HS-27A (cell line): ENCODE data around the gene IRX4.

Experiments used
- DNase-seq: peaks from one replicate; pipeline ENCODE4 v3.0.0-alpha.2; 2012; ENCODE audit warnings: low read depth, missing footprints

Gene IRX4

DNA sequence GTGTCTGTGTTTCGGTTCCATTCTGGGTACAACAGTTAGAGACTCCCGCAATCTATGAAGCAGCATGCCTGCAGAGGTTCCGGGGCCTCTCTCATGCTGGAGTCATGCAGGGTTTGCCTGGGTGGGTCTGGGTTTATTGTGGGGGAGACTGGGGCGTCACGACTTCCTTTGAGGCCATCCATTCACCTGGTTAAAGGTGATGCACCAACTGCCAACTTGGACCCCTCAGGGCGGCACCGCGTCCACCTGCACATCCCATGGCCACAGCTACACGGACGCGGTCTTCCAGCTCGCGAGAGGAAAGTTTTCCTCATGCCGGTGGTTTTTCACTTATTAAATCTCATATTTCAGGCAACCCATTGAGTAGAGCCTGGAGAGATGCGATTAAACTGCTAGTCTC is 30.9 kb upstream of the IRX4 start:
- no peak for DNase-seq

DNA sequence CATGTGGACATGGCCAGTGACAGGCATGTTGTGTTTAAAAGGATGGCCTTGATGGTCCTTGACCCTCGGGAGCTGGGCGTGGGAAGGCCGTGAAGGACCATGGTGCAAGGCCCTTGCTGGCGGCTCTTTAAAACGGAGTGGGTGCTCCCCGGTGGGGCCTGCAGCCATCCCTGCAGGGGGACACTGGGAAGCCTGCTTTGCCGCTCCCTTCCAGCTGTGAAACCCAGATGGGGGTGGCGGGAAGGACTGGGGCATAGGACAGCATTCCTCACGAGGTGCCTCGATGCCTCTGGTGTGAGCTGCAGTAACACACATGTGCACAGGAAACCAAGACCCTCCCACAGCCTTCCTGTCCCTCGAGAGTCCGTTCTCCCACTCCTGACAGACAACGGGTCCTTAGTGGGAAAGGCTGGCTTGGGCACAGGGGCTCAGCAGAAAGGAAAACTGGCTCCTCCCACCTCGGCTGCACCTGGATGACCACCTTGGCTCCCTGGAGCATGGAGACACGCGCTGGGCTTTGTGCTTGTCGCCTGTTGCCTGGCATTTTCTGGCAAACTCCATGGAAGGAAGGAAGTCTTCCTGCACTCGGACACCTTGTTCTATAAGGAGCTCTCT is 30.3 kb upstream of the IRX4 start:
- no peak for DNase-seq

GRCh38 chr5:1911773-1912235 is 29.1 kb upstream of the IRX4 start:
- DNase-seq: no peak

DNA sequence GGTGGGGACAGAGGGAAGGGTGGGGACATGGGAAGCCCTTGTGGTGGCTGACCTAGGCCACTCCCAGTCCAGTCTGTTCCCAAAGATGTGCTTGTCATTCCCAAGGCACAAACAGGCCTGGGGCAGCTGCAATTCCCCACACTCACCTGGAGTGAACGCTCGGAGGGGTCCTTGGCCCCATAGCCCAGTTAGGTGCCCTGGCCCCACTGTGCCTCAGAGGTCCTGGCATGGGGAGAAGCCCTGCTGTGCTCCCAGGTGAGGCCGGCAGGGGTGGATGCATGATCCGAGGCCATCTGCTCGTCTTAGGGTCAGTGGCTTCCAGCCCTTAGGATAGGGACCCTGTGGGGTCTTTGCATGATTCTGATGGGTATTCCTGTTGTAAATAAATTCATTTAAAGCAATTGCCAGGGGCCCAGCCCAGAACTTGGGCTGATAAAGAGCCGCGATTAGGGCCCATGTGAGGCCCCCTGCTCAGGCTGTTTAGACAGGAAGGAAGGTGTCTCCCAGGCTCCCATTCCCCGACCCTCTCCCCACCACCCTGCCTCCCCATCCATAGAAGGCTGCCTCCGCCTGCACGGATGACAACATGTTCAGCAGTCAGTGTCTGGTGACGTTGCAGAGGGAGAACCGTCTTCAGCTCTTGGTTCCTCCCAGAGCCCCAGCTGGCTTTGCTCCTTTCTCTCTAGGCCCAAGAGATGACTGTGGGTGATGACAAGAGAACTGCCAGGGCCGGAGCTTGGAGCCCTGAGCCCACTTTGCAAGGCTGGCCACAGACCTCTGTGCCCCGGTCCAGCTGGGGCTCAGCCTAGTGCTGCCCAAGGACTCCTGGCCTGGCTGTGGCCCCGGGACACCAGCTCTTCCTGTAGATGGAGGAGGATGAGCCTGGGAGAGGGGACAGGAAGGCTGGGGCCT is 28.4 kb upstream of the IRX4 start:
- DNase-seq: no peak

- DNase-seq: no peak
These were observed 27.5 kb upstream of the IRX4 start for GRCh38 chr5:1910081-1910760.

GRCh38 chr5:1909346-1909985 is 26.7 kb upstream of the IRX4 start:
- DNase-seq: no peak

DNA sequence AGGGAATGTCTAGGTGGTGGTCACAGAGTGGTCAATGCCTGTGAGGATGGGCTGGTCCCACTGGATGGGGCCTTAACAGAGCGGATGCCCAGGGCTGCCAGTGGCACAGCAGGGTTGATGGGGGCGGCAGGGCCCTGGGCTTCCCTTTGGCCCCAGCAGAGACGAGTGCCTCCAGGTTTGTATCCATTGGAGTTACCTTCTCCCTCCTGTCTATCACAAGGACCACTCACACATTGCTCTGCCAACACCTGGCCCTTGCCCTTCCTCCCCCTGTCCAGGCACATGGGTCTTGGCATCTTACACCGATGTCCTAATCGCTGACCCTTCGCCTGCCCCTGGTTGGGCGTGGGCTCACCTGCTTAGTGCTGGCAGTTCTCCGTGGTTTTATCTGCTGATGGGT is 26.2 kb upstream of the IRX4 start:
- no peak for DNase-seq

- DNase-seq: no peak
These were observed 24.9 kb upstream of the IRX4 start for GRCh38 chr5:1907616-1908015.

GRCh38 chr5:1905108-1905507 is 22.4 kb upstream of the IRX4 start:
- no peak for DNase-seq

DNA sequence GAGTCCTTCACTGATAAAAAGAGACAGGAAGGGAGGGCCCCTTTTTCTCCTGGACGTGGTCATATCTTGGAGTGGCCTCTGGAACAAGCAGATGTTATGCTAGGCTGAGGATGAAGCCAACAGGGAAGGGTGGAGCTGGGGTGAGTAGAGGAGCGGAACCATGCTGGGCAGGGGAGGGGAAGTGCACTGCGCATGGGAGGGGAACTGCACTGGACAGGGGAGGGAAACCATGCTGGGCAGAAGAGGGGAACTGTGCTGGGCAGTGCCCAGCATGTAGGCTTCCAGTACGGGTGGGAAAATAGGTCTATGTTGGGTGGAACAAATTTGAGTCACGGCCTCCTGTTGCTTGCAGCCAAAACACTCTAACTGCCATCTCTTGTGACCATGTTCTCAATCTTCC is 19.3 kb upstream of the IRX4 start:
- DNase-seq: no peak

- DNase-seq: no peak
These were observed 18.3 kb upstream of the IRX4 start for GRCh38 chr5:1901061-1901460.

- no peak for DNase-seq
These were observed 16.5 kb upstream of the IRX4 start for GRCh38 chr5:1899201-1899600.

DNA sequence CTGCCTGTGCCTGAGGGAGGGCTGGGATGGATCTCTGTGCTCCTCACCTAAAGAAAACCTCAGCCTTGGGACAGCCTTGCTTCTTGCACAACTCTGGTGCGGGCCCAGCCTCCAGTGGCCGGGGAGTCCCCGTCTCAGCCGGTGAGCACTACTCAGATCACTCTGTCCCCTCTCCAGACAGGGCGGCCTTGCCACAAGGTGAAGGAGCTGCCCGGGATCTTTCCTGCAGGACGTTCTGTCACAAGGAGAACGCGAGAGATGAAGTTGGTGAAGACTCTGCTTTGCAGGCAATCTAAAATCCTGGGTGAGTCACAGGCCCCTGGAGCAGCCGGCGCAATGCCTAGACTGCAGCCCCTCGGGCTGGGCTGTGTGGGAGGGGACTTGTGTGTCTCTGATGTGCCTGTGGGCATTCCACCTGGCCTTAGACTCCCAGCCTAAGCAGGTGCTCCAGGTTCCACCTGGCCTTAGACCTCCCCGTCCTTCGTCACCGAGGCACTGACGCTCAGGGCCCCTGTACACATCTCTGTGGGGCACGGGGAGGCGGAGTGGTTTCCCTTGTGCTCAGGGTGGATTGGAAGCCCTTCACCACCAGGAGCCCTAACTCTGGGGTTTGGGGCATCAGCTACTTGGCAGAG is 15.2 kb upstream of the IRX4 start:
- DNase-seq: no peak

- DNase-seq: no peak
These were observed 14.7 kb upstream of the IRX4 start for GRCh38 chr5:1897386-1897785.

- no peak for DNase-seq
These were observed 14.1 kb upstream of the IRX4 start for GRCh38 chr5:1896602-1897376.

DNA sequence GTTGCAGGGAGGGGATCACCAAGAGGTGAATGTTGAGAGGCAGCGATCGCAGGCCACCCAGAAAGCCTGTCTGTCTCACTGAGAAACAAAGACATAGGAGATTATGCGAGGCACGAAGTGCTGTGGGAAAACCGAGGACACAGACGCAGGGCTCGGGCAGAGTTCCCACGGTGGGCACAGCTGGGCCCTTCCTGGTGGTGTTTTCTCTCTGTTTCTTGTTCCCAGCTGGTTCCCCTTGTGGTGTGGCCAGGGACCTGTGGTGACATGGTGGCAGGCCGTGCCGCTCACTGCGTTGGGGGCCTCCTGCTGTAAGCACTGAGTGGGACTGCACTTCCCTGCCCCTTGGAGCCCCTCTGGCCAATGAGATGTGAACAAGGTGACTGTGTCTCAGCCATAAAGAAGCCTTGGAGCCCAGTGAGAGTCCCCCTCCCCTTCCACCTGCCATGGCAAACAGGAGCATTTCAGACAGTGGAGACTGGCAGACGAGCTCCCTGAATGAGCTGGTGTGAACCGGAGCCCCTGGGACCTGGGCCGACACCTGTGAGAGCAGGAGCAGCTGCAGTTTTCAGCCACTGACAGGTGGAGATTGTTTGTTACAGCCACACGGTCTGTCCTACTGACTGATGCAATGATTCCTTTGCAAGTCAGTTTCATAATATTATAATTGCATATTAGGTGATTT is 13.2 kb upstream of the IRX4 start:
- DNase-seq: no peak

- no peak for DNase-seq
These were observed 11.5 kb upstream of the IRX4 start for GRCh38 chr5:1894243-1894642.

DNA sequence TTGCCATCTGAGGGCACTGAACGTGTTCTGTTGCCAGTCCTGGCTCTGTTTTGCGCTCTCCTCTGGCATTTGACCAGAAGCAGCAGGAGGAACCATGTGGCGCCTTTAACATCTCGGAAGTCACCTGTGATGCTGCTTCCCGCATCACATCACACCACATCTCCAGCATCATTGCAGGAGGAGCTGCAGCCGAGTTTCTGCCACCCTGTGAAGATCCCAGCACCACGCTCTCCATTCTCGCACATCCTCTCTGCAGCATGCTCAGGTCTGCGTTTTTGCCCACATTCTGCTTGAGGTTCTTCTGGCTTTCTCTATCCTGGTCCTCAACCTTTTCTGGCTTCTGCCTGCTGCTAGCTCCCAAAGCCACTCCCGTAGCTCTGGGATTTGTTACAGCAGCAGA is 11.0 kb upstream of the IRX4 start:
- no peak for DNase-seq

- no peak for DNase-seq
These were observed 10.1 kb upstream of the IRX4 start for GRCh38 chr5:1892685-1893445.

DNA sequence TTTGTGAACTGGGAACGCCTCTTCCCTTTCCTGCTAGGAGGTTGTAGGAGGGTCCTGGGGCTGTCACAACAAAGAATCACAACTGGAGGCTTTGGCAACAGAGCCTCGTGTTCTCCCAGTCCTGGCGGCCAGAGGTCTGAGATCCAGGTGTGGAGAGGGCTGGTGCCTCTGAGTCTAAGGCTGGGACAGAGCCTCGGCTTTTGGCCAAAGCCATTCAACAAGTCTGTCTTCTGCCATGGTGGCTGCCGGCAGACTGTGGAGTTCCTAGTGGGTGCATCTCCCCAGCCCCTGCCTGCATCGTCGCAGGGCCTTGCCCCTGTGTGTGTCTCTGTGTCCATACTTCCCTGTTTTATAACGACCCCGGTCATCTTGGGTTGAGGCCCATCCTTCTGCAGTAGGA is 9.5 kb upstream of the IRX4 start:
- DNase-seq: no peak
